Measurements from ENCODE around the gene HPCAL1.

Gene HPCAL1

GRCh38 chr2:10406491-10407188, 103.9 kb downstream of the HPCAL1 start:
- H3K36me3 Mint-ChIP-seq (ENCODE audit: insufficient read depth): peaks cover 28% of the 10 kb centered on the region
- no peak for DNase-seq
- no peaks in the 10 kb centered on the region for H3K27me3 Mint-ChIP-seq
- no peaks in the 10 kb centered on the region for H3K9me3 Mint-ChIP-seq
- ATAC-seq (replicated peaks): no peak
- peak overlapping the region in 1 of 2 donors; percentile 81 for H3K4me3 Mint-ChIP-seq
- H3K4me1 Mint-ChIP-seq (ENCODE audit: low read depth in 2 of 2): peaks cover 29 to 32% of the 10 kb centered on the region in 2 donors
- peak overlapping the region; percentile 61 to 90 for H3K27ac Mint-ChIP-seq

GRCh38 chr2:10407432-10407831, 104.7 kb downstream of the HPCAL1 start:
- no peak for DNase-seq
- H3K4me1 Mint-ChIP-seq (ENCODE audit: low read depth in 2 of 2): peaks cover 27 to 33% of the 10 kb centered on the region in 2 donors

GRCh38 chr2:10407841-10408648, 105.3 kb downstream of the HPCAL1 start:
- Mint-ChIP-seq H3K4me1 (ENCODE audit: low read depth in 2 of 2) (peaks cover 27 to 33% of the 10 kb centered on the region in 2 donors), H3K4me3 (peak overlapping the region; percentile 81), H3K27ac (peak overlapping the region; percentile 61 to 90), H3K36me3 (ENCODE audit: insufficient read depth) (peaks cover 21% of the 10 kb centered on the region), H3K9me3 (no peaks in the 10 kb centered on the region), H3K27me3 (no peaks in the 10 kb centered on the region)
- DNase-seq (peak; percentile 44 to 49 (median 44)), ATAC-seq (replicated peaks) (peak; percentile 84)

More at GRCh38 chr2:10407432-10407831, 104.7 kb downstream of the HPCAL1 start:
- H3K27ac Mint-ChIP-seq: peak overlapping the region; percentile 61 to 90
- no peak for ATAC-seq (replicated peaks)
- peaks cover 26% of the 10 kb centered on the region for H3K36me3 Mint-ChIP-seq (ENCODE audit: insufficient read depth)
- no peaks in the 10 kb centered on the region for H3K27me3 Mint-ChIP-seq
- peak overlapping the region; percentile 81 for H3K4me3 Mint-ChIP-seq
- H3K9me3 Mint-ChIP-seq: no peaks in the 10 kb centered on the region

GRCh38 chr2:10408649-10409579, 106.2 kb downstream of the HPCAL1 start:
- Mint-ChIP-seq H3K9me3 (no peaks in the 10 kb centered on the region), H3K27ac (peak overlapping the region; percentile 61 to 90), H3K4me3 (peak overlapping the region; percentile 81), H3K36me3 (ENCODE audit: insufficient read depth) (peaks cover 23% of the 10 kb centered on the region), H3K27me3 (no peaks in the 10 kb centered on the region), H3K4me1 (ENCODE audit: low read depth in 2 of 2) (peaks cover 27 to 33% of the 10 kb centered on the region in 2 donors)
- ATAC-seq (replicated peaks): peak; percentile 72
- DNase-seq: peak; percentile 75 to 82 (median 81)

- no peak for DNase-seq
- Mint-ChIP-seq H3K9me3 (no peaks in the 10 kb centered on the region), H3K27me3 (no peaks in the 10 kb centered on the region), H3K4me1 (ENCODE audit: low read depth in 2 of 2) (peaks cover 27 to 30% of the 10 kb centered on the region in 2 donors), H3K4me3 (peak overlapping the region; percentile 31 to 81), H3K36me3 (ENCODE audit: insufficient read depth) (peaks cover 18% of the 10 kb centered on the region), H3K27ac (no peak overlapping the region)
- ATAC-seq (replicated peaks): no peak
Measured at GRCh38 chr2:10410001-10410822, 107.5 kb downstream of the HPCAL1 start.

GRCh38 chr2:10410823-10411437, 108.2 kb downstream of the HPCAL1 start:
- peaks cover 27 to 33% of the 10 kb centered on the region in 2 donors for H3K4me1 Mint-ChIP-seq (ENCODE audit: low read depth in 2 of 2)

GRCh38 chr2:10411557-10411956, 108.9 kb downstream of the HPCAL1 start:
- Mint-ChIP-seq H3K4me1 (ENCODE audit: low read depth in 2 of 2) (peaks cover 27 to 33% of the 10 kb centered on the region in 2 donors), H3K4me3 (no peak overlapping the region), H3K27ac (no peak overlapping the region), H3K36me3 (ENCODE audit: insufficient read depth) (peaks cover 18% of the 10 kb centered on the region), H3K27me3 (no peaks in the 10 kb centered on the region), H3K9me3 (no peaks in the 10 kb centered on the region)
- ATAC-seq (replicated peaks): no peak
- DNase-seq: no peak

More at GRCh38 chr2:10410823-10411437, 108.2 kb downstream of the HPCAL1 start:
- no peaks in the 10 kb centered on the region for H3K9me3 Mint-ChIP-seq
- H3K4me3 Mint-ChIP-seq: no peak overlapping the region
- DNase-seq (no peak), ATAC-seq (replicated peaks) (no peak)
- H3K36me3 Mint-ChIP-seq (ENCODE audit: insufficient read depth): peaks cover 18% of the 10 kb centered on the region
- H3K27me3 Mint-ChIP-seq: no peaks in the 10 kb centered on the region
- H3K27ac Mint-ChIP-seq: no peak overlapping the region

- DNase-seq (no peak), ATAC-seq (replicated peaks) (no peak)
- Mint-ChIP-seq H3K4me3 (no peak overlapping the region), H3K36me3 (ENCODE audit: insufficient read depth) (peaks cover 16% of the 10 kb centered on the region), H3K4me1 (ENCODE audit: low read depth in 2 of 2) (peaks cover 21 to 26% of the 10 kb centered on the region in 2 donors), H3K9me3 (no peaks in the 10 kb centered on the region), H3K27me3 (no peaks in the 10 kb centered on the region), H3K27ac (no peak overlapping the region)
Measured at GRCh38 chr2:10412380-10412779, 109.7 kb downstream of the HPCAL1 start.

- H3K27ac Mint-ChIP-seq: no peak overlapping the region
- DNase-seq (no peak), ATAC-seq (replicated peaks) (no peak)
- H3K27me3 Mint-ChIP-seq: no peaks in the 10 kb centered on the region
- no peak overlapping the region for H3K4me3 Mint-ChIP-seq
- H3K36me3 Mint-ChIP-seq (ENCODE audit: insufficient read depth): peaks cover 17% of the 10 kb centered on the region
- H3K4me1 Mint-ChIP-seq (ENCODE audit: low read depth in 2 of 2): peaks cover 11 to 16% of the 10 kb centered on the region in 2 donors
- no peaks in the 10 kb centered on the region for H3K9me3 Mint-ChIP-seq
Measured at GRCh38 chr2:10413503-10413902, 110.8 kb downstream of the HPCAL1 start.

- DNase-seq (no peak), ATAC-seq (replicated peaks) (no peak)
- Mint-ChIP-seq H3K27me3 (no peaks in the 10 kb centered on the region), H3K36me3 (ENCODE audit: insufficient read depth) (peaks cover 21% of the 10 kb centered on the region), H3K27ac (no peak overlapping the region), H3K4me3 (no peak overlapping the region), H3K9me3 (no peaks in the 10 kb centered on the region), H3K4me1 (ENCODE audit: low read depth in 2 of 2) (peaks cover 6 to 11% of the 10 kb centered on the region in 2 donors)
Measured at GRCh38 chr2:10413991-10414451, 111.3 kb downstream of the HPCAL1 start.

GRCh38 chr2:10414591-10414990, 111.9 kb downstream of the HPCAL1 start:
- Mint-ChIP-seq H3K27ac (no peak overlapping the region), H3K4me3 (no peak overlapping the region), H3K36me3 (ENCODE audit: insufficient read depth) (peaks cover 21% of the 10 kb centered on the region), H3K4me1 (ENCODE audit: low read depth in 2 of 2) (peaks cover 3 to 9% of the 10 kb centered on the region in 2 donors), H3K9me3 (no peaks in the 10 kb centered on the region), H3K27me3 (no peaks in the 10 kb centered on the region)
- ATAC-seq (replicated peaks) (no peak), DNase-seq (no peak)

- Mint-ChIP-seq H3K9me3 (no peaks in the 10 kb centered on the region), H3K27ac (no peak overlapping the region), H3K4me3 (no peak overlapping the region), H3K27me3 (no peaks in the 10 kb centered on the region), H3K4me1 (ENCODE audit: low read depth in 2 of 2) (peaks cover 3 to 9% of the 10 kb centered on the region in 2 donors), H3K36me3 (ENCODE audit: insufficient read depth) (peaks cover 21% of the 10 kb centered on the region)
- ATAC-seq (replicated peaks): no peak
- no peak for DNase-seq
Measured at GRCh38 chr2:10415048-10415447, 112.3 kb downstream of the HPCAL1 start.
